Esophagus squamous epithelium (tissue), 4 donors: ENCODE data around the gene CTSA.

Source experiments
- CTCF ChIP-seq, 6 experiments: fragments of 450-650 bp in 4 of 6; fragments of 200-600 bp in 2 of 6; sonication (generic) in 2 of 6; IDR thresholded peaks; one replicate each; pipeline ENCODE4 v1.5.1; 2016 to 2019; ENCODE audit warnings: antibody characterized with exemption in 6 of 6, mild to moderate bottlenecking in 4 of 6, moderate library complexity in 4 of 6
- POLR2A ChIP-seq, 4 donors: fragments of 450-650 bp; IDR thresholded peaks; one replicate each; pipeline ENCODE4 v1.6.1; 2017; ENCODE audit warnings: antibody characterized with exemption in 4 of 4, mild to moderate bottlenecking in 4 of 4, moderate library complexity in 3 of 4

GRCh38 chr20:45842169-45842812 lies 48.8 kb upstream of the CTSA start:
- no peak for TF ChIP-seq POLR2A (IDR thresholded peaks at IDR 0.05)
- TF ChIP-seq CTCF (IDR thresholded peaks at IDR 0.05) = no peak
